ENCODE results near the gene COPS9.

DNA sequence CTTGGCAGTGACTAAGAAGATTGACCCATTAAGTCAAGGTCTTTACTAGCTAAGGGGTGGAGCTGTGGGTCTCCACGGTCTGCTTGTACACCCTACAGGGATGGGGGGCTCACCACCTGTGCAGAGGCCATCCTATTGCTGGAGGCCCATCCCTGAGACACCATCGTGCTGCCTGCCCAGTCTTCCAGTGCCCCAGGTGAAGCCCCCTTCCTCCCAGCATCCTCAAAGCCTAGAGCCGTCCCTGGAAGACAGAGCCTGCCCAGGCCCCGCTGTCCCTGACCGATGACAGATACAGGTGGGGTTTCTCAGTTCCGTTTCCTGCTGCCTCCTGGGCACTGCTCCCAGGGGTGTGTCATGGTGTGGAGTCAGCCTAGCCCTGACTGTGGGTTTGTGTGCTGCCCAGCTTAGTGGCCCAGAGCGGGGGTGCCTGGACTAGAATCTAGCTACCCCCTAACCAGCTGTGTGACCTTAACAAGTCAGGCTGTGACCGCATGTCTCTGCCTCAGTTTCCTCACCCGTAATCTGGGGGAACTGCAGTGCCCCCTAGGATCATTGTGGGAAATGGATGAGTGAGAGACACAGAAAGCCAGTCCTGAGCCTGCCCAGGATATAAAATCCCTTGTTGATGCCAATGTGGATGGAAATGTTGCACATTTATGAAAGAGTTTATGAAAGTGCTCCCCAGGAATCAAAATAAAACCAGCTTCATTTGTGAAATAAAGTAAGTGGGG is 2.3 kb upstream of the COPS9 start:
- TF ChIP-seq, protein P1, sequence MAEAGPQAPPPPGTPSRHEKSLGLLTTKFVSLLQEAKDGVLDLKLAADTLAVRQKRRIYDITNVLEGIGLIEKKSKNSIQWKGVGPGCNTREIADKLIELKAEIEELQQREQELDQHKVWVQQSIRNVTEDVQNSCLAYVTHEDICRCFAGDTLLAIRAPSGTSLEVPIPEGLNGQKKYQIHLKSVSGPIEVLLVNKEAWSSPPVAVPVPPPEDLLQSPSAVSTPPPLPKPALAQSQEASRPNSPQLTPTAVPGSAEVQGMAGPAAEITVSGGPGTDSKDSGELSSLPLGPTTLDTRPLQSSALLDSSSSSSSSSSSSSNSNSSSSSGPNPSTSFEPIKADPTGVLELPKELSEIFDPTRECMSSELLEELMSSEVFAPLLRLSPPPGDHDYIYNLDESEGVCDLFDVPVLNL (IDR thresholded peaks at IDR 0.05; ENCODE audit: low read depth, low read length) = no peak
- TF ChIP-seq, protein P2, sequence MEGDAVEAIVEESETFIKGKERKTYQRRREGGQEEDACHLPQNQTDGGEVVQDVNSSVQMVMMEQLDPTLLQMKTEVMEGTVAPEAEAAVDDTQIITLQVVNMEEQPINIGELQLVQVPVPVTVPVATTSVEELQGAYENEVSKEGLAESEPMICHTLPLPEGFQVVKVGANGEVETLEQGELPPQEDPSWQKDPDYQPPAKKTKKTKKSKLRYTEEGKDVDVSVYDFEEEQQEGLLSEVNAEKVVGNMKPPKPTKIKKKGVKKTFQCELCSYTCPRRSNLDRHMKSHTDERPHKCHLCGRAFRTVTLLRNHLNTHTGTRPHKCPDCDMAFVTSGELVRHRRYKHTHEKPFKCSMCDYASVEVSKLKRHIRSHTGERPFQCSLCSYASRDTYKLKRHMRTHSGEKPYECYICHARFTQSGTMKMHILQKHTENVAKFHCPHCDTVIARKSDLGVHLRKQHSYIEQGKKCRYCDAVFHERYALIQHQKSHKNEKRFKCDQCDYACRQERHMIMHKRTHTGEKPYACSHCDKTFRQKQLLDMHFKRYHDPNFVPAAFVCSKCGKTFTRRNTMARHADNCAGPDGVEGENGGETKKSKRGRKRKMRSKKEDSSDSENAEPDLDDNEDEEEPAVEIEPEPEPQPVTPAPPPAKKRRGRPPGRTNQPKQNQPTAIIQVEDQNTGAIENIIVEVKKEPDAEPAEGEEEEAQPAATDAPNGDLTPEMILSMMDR (IDR thresholded peaks at IDR 0.05 in 2 of 3, conservative IDR thresholded peaks at IDR 0.05 in 1 of 3; ENCODE audit: control insufficient read depth in 2 of 3, extremely low read depth in 1 of 3, insufficient read depth in 1 of 3, low read depth in 3 of 3, low read length in 3 of 3) = no peak
- TF ChIP-seq POLR2A (IDR thresholded peaks at IDR 0.05; ENCODE audit: low read depth, low read length) (no peak), NFYB (IDR thresholded peaks at IDR 0.05; ENCODE audit: insufficient read depth, low read depth, low read length) (no peak), HDAC6 (IDR thresholded peaks at IDR 0.05; ENCODE audit: unreplicated experiment) (no peak), NBN (IDR thresholded peaks at IDR 0.05) (no peak), ZNF274 (IDR thresholded peaks at IDR 0.05; ENCODE audit: insufficient read depth, insufficient read length) (no peak), ZNF622 (IDR thresholded peaks at IDR 0.05) (no peak), EZH2 (IDR thresholded peaks at IDR 0.05; ENCODE audit: borderline replicate concordance, control insufficient read depth, low read depth, low read length) (no peak), EP300 (IDR thresholded peaks at IDR 0.05; ENCODE audit: borderline replicate concordance in 1 of 2, control insufficient read depth in 1 of 2, low read depth in 2 of 2, low read length in 2 of 2) (no peak)
- TF ChIP-seq, protein P3, sequence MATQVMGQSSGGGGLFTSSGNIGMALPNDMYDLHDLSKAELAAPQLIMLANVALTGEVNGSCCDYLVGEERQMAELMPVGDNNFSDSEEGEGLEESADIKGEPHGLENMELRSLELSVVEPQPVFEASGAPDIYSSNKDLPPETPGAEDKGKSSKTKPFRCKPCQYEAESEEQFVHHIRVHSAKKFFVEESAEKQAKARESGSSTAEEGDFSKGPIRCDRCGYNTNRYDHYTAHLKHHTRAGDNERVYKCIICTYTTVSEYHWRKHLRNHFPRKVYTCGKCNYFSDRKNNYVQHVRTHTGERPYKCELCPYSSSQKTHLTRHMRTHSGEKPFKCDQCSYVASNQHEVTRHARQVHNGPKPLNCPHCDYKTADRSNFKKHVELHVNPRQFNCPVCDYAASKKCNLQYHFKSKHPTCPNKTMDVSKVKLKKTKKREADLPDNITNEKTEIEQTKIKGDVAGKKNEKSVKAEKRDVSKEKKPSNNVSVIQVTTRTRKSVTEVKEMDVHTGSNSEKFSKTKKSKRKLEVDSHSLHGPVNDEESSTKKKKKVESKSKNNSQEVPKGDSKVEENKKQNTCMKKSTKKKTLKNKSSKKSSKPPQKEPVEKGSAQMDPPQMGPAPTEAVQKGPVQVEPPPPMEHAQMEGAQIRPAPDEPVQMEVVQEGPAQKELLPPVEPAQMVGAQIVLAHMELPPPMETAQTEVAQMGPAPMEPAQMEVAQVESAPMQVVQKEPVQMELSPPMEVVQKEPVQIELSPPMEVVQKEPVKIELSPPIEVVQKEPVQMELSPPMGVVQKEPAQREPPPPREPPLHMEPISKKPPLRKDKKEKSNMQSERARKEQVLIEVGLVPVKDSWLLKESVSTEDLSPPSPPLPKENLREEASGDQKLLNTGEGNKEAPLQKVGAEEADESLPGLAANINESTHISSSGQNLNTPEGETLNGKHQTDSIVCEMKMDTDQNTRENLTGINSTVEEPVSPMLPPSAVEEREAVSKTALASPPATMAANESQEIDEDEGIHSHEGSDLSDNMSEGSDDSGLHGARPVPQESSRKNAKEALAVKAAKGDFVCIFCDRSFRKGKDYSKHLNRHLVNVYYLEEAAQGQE (IDR thresholded peaks at IDR 0.05; ENCODE audit: low read depth, low read length) = no peak
- TF ChIP-seq, protein P4, sequence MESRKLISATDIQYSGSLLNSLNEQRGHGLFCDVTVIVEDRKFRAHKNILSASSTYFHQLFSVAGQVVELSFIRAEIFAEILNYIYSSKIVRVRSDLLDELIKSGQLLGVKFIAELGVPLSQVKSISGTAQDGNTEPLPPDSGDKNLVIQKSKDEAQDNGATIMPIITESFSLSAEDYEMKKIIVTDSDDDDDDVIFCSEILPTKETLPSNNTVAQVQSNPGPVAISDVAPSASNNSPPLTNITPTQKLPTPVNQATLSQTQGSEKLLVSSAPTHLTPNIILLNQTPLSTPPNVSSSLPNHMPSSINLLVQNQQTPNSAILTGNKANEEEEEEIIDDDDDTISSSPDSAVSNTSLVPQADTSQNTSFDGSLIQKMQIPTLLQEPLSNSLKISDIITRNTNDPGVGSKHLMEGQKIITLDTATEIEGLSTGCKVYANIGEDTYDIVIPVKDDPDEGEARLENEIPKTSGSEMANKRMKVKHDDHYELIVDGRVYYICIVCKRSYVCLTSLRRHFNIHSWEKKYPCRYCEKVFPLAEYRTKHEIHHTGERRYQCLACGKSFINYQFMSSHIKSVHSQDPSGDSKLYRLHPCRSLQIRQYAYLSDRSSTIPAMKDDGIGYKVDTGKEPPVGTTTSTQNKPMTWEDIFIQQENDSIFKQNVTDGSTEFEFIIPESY (IDR thresholded peaks at IDR 0.05) = no peak
- TF ChIP-seq, protein P5, sequence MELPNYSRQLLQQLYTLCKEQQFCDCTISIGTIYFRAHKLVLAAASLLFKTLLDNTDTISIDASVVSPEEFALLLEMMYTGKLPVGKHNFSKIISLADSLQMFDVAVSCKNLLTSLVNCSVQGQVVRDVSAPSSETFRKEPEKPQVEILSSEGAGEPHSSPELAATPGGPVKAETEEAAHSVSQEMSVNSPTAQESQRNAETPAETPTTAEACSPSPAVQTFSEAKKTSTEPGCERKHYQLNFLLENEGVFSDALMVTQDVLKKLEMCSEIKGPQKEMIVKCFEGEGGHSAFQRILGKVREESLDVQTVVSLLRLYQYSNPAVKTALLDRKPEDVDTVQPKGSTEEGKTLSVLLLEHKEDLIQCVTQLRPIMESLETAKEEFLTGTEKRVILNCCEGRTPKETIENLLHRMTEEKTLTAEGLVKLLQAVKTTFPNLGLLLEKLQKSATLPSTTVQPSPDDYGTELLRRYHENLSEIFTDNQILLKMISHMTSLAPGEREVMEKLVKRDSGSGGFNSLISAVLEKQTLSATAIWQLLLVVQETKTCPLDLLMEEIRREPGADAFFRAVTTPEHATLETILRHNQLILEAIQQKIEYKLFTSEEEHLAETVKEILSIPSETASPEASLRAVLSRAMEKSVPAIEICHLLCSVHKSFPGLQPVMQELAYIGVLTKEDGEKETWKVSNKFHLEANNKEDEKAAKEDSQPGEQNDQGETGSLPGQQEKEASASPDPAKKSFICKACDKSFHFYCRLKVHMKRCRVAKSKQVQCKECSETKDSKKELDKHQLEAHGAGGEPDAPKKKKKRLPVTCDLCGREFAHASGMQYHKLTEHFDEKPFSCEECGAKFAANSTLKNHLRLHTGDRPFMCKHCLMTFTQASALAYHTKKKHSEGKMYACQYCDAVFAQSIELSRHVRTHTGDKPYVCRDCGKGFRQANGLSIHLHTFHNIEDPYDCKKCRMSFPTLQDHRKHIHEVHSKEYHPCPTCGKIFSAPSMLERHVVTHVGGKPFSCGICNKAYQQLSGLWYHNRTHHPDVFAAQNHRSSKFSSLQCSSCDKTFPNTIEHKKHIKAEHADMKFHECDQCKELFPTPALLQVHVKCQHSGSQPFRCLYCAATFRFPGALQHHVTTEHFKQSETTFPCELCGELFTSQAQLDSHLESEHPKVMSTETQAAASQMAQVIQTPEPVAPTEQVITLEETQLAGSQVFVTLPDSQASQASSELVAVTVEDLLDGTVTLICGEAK (IDR thresholded peaks at IDR 0.05; ENCODE audit: borderline replicate concordance) = no peak
